ENCODE data around the gene SPATS2. TPM values are rescaled to one million over a fixed set of nuclear protein-coding genes. Genes with fewer than 3 reads are reported as not detected.

SPATS2 gene
- total RNA-seq, 1 donor from 2014 or later: 11.4 TPM

- intact Hi-C loops (cut with micrococcal nuclease): loop anchor here (1.0 to 2.0 kb wide), 5 partner anchors 30 to 574 kb away; partner anchors contain the start of genes COX14, FMNL3 and MCRS1
These were observed 170.7 kb downstream of the SPATS2 start for GRCh38 chr12:49537752-49538509.

GRCh38 chr12:49538510-49539403 lies 171.5 kb downstream of the SPATS2 start, which contains the start of gene KCNH3:
TSS of gene KCNH3 (plus strand) at chr12:49539030. CDS start at chr12:49539417, 387 bp downstream.
- intact Hi-C loops (cut with micrococcal nuclease): loop anchor here (1.0 to 2.0 kb wide), 5 partner anchors 30 to 574 kb away; partner anchors contain the start of genes COX14, FMNL3 and MCRS1

DNA sequence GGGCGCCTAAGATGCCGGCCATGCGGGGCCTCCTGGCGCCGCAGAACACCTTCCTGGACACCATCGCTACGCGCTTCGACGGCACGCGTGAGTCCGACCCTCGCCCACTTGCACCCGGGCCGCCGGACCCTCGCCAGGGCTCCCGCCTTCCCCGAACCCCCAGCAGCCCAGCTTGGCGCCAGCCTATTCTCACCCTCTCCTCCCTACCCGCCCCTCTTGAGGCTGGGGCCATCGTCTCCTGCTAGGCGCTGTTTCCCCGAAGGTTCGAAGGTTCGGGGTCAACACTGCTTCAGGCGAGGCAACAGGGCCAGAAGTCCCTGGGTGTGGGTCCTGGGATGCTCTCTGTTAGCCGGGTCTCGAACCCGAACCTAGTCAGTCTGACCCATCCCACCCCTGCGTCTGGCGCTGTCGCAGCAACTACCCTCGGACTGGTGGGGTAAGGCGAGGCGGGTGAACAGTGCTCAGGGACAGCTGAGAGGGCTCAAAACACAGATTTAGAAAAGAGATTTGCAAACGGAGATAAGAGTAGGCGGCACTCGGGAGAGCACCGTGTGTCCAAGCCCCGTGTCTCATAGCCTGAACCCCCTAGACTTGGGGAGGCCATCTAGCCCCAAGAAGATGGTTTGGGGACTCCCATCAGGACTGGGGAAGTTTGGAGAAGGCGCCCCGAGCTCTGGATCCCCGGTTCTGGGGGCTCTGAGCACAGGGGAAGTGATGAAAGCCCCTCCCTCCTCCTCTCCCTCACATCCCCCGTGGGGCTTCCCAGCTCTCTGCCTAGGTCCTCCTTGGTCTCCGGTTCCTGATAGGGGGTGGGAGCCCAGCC lies 172.4 kb downstream of the SPATS2 start:
- intact Hi-C loops (cut with micrococcal nuclease): loop anchor here (2.0 kb wide), 1 partner anchor 167 kb away; the partner anchor contains the start of gene FMNL3

GRCh38 chr12:49540229-49541139 lies 173.2 kb downstream of the SPATS2 start:
- intact Hi-C loops (cut with micrococcal nuclease): no loop called here

- intact Hi-C loops (cut with micrococcal nuclease): no loop called here
These were observed 174.0 kb downstream of the SPATS2 start for GRCh38 chr12:49541140-49541861.

- intact Hi-C loops (cut with micrococcal nuclease): no loop called here
These were observed 174.7 kb downstream of the SPATS2 start for GRCh38 chr12:49541911-49542505.

DNA sequence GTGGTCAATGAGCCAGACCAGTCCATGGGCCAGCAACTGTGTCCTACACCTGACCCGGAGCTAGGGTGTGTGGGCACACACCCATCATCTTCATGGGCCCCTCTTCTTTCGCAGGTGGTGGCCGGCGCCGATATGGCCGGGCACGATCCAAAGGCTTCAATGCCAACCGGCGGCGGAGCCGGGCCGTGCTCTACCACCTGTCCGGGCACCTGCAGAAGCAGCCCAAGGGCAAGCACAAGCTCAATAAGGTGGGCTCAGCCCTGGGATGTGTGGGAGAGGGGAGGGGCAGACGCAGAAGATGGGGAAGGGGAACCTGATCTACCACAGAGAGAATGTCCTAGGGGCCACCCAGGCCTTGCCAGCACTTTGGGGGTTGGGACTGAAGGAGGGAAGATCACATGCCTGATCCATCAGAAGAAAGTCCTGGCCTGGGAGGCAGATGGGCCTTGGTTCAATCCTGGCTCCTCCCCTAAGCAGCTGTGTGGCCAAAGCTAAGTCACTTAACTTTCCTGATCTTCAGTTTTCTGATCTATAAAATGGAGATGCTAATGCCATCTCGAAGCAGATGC lies 175.4 kb downstream of the SPATS2 start:
- intact Hi-C loops (cut with micrococcal nuclease): no loop called here

GRCh38 chr12:49543221-49543913 lies 176.1 kb downstream of the SPATS2 start:
- intact Hi-C loops (cut with micrococcal nuclease): no loop called here

GRCh38 chr12:49543914-49544815 lies 176.9 kb downstream of the SPATS2 start:
- intact Hi-C loops (cut with micrococcal nuclease): no loop called here

DNA sequence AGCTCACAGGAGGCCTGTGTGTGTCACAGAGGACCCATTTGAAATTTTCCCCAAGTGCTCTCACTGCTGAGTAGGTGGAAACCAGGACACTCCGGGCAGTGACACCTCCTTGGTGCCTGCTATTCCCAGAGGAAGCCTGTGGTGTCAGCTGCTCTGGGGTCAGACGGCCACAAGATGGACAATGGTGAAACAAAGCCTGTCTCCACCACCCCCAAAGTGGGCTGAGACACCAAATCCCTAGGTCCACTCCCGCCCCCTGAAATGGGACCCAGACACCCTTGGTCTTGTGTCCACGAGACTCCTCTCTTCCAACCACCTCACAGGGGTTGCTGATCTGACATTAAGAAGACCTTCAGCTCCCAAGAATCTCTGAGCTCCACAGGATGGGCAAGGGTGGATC lies 178.6 kb downstream of the SPATS2 start:
- intact Hi-C loops (cut with micrococcal nuclease): no loop called here

- intact Hi-C loops (cut with micrococcal nuclease): no loop called here
These were observed 179.2 kb downstream of the SPATS2 start for GRCh38 chr12:49546481-49546880.

DNA sequence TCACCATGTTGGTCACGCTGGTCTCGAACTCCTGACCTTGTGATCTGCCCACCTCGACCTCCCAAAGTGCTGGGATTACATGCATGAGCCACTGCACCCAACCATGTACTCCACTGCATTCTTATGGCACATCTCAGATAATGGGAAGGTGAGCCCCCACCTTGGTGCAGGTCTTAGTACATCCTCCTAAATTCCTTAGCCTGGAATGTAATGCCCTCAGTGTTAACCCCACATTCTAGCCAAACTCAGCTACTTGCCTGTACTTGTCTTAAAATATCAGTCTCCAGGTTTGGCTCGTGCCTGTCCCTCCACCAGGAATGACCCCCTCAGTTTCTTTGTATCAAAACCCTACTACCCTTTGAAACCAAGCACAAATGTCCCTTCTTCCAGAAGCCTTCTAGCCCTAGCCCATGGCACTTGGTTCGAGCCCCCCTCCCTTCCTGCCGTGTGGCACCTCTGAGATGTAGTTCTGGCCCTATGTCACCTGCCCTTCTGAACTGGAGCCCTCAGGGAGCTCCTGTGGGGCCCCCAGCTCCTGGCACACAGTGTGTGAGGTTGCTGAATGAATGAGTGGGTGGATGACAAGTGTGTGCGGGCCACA lies 179.9 kb downstream of the SPATS2 start:
- intact Hi-C loops (cut with micrococcal nuclease): no loop called here

DNA sequence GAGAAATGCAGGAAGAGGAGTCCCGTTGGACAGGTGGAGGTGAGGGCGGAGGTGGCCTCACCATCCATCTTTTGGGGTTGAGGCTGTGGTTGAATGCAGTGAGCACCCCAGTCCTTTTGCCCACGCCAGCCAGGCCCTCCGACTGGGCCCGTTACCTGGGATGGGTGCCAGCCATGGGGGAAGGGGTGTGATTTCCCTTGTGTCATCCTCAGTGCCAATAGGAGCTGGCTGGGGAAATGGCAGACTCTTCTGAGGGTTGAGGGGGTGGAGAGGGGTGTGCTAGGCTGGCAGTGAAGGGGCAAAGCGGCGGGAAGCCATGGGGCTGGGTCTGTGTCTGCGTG lies 181.2 kb downstream of the SPATS2 start:
- intact Hi-C loops (cut with micrococcal nuclease): no loop called here

- intact Hi-C loops (cut with micrococcal nuclease): no loop called here
These were observed 181.8 kb downstream of the SPATS2 start for GRCh38 chr12:49548822-49549648.

DNA sequence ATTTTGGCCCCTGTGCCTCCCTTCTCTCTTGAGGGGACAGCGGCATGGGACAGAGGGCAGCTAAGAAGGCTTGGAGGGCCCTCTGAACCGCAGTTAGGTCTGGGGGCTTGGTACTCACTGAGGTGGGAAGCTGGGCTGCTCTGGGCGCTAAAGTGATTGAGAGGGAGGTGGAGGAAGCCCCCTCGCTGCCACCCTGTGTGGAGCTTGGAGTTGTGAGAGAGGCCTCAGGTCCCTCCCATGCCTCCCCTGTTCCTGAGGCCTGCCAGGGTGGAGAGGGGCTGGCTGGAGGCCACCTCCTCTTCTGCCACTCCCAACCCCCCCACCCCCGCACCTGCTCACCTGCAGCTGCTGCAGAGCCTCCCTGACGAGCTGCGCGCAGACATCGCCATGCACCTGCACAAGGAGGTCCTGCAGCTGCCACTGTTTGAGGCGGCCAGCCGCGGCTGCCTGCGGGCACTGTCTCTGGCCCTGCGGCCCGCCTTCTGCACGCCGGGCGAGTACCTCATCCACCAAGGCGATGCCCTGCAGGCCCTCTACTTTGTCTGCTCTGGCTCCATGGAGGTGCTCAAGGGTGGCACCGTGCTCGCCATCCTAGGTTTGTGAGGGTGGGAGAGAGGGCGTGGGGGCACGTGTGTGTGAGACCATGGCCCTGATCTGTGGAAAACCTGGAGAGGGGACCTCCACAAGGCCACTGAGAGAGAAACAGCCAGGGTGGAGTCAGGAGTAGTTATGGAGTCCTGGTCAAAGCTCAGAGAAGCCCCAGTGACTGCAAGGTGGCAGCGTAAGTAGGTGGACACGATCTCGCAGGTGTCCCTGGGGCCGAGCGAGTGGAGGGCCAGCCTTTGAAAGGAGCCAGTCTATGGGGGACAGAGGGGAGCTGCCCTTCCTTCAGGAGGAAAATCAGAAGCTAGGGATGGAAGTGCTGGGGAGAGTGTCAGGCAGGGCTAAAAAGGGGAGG lies 182.8 kb downstream of the SPATS2 start:
- intact Hi-C loops (cut with micrococcal nuclease): no loop called here

Data from T-helper 1 cell treated with Interleukin-12 subunit alpha and Interleukin-12 subunit beta and Interleukin-4 antibody, amounts not matched to agents 30 ng/mL and 1 ng/mL, for 36 hours (primary cell).